ENCODE data around the gene PXYLP1. TPM values are rescaled to one million over a fixed set of nuclear protein-coding genes. Genes with fewer than 3 reads are reported as not detected.
A peak's percentile ranks its signal among the peaks of the same experiment; 100 is the strongest.

Gene PXYLP1
- total and polyA plus RNA-seq, 9 of the 15 experiments (the other 6 are each of a cell fraction or from before 2014, with no cell fraction given), result 0.80 to 2.9 (median 1.3) TPM

GRCh38 chr3:141192345-141192744 lies 39.3 kb upstream of the PXYLP1 start (continued):
- TF ChIP-seq CHD7 (IDR thresholded peaks at IDR 0.05; ENCODE audit: low read depth, low read length) (no peak), ZNF57 (CRISPR knock-in tag; IDR thresholded peaks at IDR 0.05) (no peak), ZNF3 (CRISPR knock-in tag; IDR thresholded peaks at IDR 0.05) (no peak), VEZF1 (CRISPR knock-in tag; IDR thresholded peaks at IDR 0.05) (no peak), REST (IDR thresholded peaks at IDR 0.05; ENCODE audit: borderline replicate concordance) (peak; percentile 90), REST (CRISPR knock-in tag; IDR thresholded peaks at IDR 0.05; ENCODE audit: low read depth) (no peak)

Data from K562 (cell line).